ENCODE results near the gene LUC7L3.
A peak's percentile ranks its signal among the peaks of the same experiment; 100 is the strongest.

LUC7L3 gene

GRCh38 chr17:50719144-50719923, at the start of gene LUC7L3:
Gene LUC7L3 (plus strand): TSS chr17:50719603. CDS start chr17:50719733, 130 bp downstream.
- DNase-seq = peak; percentile 95 to 99 (median 98)

GRCh38 chr17:50672071-50672470, 47.3 kb upstream of the LUC7L3 start:
- no peak for DNase-seq

DNA sequence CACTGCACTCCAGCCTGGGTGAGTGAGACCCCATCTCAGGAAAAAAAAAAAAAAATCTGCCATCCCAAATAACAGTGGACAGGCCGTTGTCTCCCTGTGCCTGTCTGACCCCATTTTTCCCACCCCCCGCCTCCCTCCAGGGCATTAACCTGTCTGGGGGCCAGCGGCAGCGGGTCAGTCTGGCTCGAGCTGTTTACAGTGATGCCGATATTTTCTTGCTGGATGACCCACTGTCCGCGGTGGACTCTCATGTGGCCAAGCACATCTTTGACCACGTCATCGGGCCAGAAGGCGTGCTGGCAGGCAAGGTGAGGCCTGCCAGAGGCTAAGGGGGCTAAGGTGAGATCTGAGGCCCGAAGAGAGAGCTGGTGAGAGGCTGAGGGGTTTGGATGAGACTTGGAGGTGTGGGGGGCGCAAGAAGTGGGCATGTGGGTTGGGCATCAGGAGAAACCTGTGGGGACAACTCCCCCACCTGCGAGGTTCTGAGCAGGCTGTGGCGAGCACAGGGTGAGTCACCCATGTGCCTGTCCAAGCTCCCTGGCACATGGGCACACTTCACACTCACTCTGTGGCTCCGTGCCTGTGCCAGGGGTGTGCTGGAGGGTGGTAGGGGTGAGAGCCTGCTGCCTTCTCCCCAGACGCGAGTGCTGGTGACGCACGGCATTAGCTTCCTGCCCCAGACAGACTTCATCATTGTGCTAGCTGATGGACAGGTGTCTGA, 46.4 kb upstream of the LUC7L3 start:
- no peak for DNase-seq

DNA sequence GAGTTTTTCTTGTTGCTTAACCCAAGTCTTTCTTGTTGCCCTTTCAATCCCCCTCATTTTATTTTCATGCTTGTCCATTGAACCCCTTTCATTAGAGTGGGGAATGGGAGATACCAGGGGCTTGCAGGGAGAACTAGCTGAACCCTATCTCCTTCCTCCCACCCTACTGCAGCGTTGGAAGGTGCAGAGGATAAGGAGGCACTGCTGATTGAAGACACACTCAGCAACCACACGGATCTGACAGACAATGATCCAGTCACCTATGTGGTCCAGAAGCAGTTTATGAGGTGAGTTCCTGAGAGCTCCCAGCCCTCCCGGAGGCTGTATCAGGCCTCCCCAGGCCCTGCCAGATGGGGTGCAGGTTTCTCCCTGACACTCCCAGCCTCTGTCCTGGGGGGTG, 44.2 kb upstream of the LUC7L3 start:
- DNase-seq = no peak

GRCh38 chr17:50675627-50676026, 43.8 kb upstream of the LUC7L3 start:
- DNase-seq = no peak

- DNase-seq = no peak
These were observed 43.1 kb upstream of the LUC7L3 start for GRCh38 chr17:50676065-50676975.

GRCh38 chr17:50677851-50678375, 41.5 kb upstream of the LUC7L3 start:
- no peak for DNase-seq

DNA sequence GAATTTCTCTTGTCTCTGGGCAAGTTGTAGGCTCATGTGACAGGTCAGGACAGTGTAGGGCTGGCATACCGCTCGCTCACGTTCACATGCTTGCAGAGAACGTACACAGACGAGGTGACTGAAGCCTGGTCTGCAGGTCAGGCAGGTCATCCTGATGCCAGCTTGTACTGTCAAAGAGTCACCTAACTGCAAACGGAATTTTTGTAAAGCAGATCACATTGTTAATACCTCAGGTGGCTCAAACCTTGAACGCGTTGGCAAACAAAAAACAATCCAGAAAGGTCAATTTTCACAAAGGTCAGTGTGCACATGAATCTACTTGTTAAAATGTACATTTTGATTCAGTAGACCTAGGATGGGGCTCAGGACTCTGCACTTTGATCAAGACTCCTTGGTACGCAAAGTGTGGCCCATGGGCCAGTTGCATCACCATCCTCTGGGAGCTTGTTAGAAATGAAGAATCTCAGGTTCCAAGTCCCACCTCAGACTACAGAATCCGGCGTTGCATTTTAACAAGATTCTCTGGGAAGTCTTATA, 40.3 kb upstream of the LUC7L3 start:
- DNase-seq = no peak

DNA sequence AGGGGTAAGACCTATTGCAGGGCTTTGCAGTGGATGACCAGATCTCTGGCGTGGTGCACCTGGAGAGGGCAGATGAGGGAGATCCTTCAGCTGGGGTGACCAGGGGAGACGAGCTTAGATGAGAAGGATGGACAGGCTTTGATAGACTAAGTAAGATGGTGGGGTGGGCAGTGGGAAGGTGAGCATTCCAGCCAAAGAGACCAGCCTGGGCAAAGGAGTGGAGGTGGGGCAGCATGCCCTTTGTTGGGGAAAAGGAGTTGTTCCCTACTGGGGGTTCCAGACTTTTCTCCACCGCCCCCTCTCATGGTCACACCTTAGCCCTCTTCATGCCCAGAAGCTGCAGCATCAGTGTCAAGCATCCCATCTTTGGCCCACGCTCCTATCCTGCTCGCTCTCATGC, 39.3 kb upstream of the LUC7L3 start:
- no peak for DNase-seq

GRCh38 chr17:50680543-50681262, 38.7 kb upstream of the LUC7L3 start:
- peak in 1 of 3 donors; percentile 30 for DNase-seq

- DNase-seq = peak; percentile 77 to 81 (median 80)
These were observed 37.9 kb upstream of the LUC7L3 start for GRCh38 chr17:50681263-50682200.

DNA sequence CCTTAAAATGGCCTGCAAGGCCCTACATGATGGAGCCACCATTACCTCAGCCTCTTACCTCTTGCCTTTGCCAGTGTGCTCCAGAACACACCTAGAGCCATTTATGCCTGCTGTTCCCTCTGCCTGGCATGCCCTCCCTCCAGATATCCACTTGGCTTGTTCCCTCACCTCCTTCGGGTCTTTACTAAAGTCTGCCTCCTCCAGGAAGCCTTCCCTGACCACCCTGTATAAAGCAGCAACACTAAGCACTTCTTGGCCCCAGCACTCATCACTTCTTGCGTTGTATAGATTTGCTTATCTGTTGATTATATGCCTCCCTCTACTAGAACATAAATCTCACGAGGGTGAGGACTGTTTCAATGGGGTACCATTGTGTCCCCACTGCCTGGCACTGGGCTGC, 37.0 kb upstream of the LUC7L3 start:
- DNase-seq = no peak

- DNase-seq = no peak
These were observed 36.5 kb upstream of the LUC7L3 start for GRCh38 chr17:50682938-50683337.

- DNase-seq = no peak
These were observed 35.7 kb upstream of the LUC7L3 start for GRCh38 chr17:50683434-50684287.

DNA sequence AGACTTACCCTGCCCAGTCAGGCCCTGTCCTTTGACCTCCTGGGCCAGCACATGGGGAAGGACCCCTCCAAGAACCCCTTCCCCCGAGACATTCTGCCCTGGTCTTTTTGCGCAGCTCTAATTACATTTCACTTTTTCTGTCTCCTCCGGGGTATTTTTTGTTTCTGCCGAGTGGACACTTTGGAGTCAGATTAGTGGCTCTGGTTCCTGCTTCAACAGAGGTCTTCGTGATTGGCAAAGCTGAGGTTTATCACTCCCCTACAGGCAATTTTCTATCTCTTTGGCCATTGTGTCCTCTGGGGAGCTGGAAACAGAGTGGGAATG, 35.2 kb upstream of the LUC7L3 start:
- no peak for DNase-seq

- no peak for DNase-seq
These were observed 34.6 kb upstream of the LUC7L3 start for GRCh38 chr17:50684612-50685333.

DNA sequence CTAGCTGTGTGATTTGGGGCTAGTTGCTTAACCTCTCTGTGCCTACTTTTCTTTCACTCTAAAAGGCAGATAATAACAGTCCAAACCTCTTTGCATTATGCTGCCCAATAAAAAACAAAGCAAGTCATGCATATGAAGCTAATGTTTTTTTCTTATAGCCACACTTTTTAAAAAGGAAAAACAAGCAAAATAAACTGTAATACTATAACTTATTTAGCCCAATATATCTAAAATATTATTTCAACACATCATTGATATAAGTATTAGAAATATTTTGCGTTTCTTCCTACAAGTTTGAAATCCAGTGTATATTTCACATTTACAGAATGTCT, 34.1 kb upstream of the LUC7L3 start:
- no peak for DNase-seq

- DNase-seq = no peak
These were observed 33.5 kb upstream of the LUC7L3 start for GRCh38 chr17:50685691-50686493.

Data from suppressor macrophage treated with lipopolysaccharide for 1 hour (primary cell).